Measurements from ENCODE around the gene FOS.
"Not testable (repeated sequence)": the region's sequence is repeated elsewhere in the genome, so short reads cannot be mapped to it uniquely, and the experiment has no call there.

Gene FOS

GRCh38 chr14:75277008-75277814 is 1.4 kb upstream of the FOS start:
- peak; percentile 91 for DNase-seq (ENCODE audit: low spot score)

- DNase-seq (ENCODE audit: low spot score) = peak; percentile 58
These were observed 710 bp upstream of the FOS start for GRCh38 chr14:75277815-75278421.

- DNase-seq (ENCODE audit: low spot score) = peak; percentile 49
These were observed 630 bp downstream of the FOS start for GRCh38 chr14:75279153-75279762.

GRCh38 chr14:75279763-75280290 is 1.2 kb downstream of the FOS start:
- DNase-seq (ENCODE audit: low spot score) = peak; percentile 10

GRCh38 chr14:75280291-75280830 is 1.7 kb downstream of the FOS start:
- no peak for DNase-seq (ENCODE audit: low spot score)

GRCh38 chr14:75280831-75281653 is 2.4 kb downstream of the FOS start:
- peak; percentile 13 for DNase-seq (ENCODE audit: low spot score)

GRCh38 chr14:75281654-75282019 is 3.0 kb downstream of the FOS start:
- DNase-seq (ENCODE audit: low spot score) = no peak

- DNase-seq (ENCODE audit: low spot score) = no peak
These were observed 3.5 kb downstream of the FOS start for GRCh38 chr14:75282170-75282554.

GRCh38 chr14:75282555-75283161 is 4.0 kb downstream of the FOS start:
- not testable (repeated sequence) for DNase-seq (ENCODE audit: low spot score)

- DNase-seq (ENCODE audit: low spot score) = peak; percentile 17
These were observed 4.7 kb downstream of the FOS start for GRCh38 chr14:75283162-75283832.

GRCh38 chr14:75283833-75284563 is 5.4 kb downstream of the FOS start:
- DNase-seq (ENCODE audit: low spot score) = no peak

- no peak for DNase-seq (ENCODE audit: low spot score)
These were observed 6.7 kb downstream of the FOS start for GRCh38 chr14:75285331-75285730.

- no peak for DNase-seq (ENCODE audit: low spot score)
These were observed 7.7 kb downstream of the FOS start for GRCh38 chr14:75286313-75286712.

GRCh38 chr14:75289840-75290388 is 11.3 kb downstream of the FOS start:
- DNase-seq (ENCODE audit: low spot score) = no peak

GRCh38 chr14:75290851-75291250 is 12.2 kb downstream of the FOS start:
- DNase-seq (ENCODE audit: low spot score) = no peak

GRCh38 chr14:75291331-75291730 is 12.7 kb downstream of the FOS start:
- no peak for DNase-seq (ENCODE audit: low spot score)

GRCh38 chr14:75292101-75292563 is 13.5 kb downstream of the FOS start:
- DNase-seq (ENCODE audit: low spot score) = no peak

- no peak for DNase-seq (ENCODE audit: low spot score)
These were observed 14.3 kb downstream of the FOS start for GRCh38 chr14:75292886-75293285.

GRCh38 chr14:75293920-75294648 is 15.5 kb downstream of the FOS start:
- peak; percentile 99 for DNase-seq (ENCODE audit: low spot score)

Measured in kidney tubule cell (primary cell).